Kidney capillary endothelial cell (primary cell): ENCODE measurements around the gene HOXA4.
A peak's percentile ranks its signal among the peaks of the same experiment; 100 is the strongest.

Experiments
- DNase-seq: peaks from one replicate; pipeline ENCODE4 v3.0.0-alpha.2; 2018; ENCODE audit warnings: low spot score

Gene HOXA4

DNA sequence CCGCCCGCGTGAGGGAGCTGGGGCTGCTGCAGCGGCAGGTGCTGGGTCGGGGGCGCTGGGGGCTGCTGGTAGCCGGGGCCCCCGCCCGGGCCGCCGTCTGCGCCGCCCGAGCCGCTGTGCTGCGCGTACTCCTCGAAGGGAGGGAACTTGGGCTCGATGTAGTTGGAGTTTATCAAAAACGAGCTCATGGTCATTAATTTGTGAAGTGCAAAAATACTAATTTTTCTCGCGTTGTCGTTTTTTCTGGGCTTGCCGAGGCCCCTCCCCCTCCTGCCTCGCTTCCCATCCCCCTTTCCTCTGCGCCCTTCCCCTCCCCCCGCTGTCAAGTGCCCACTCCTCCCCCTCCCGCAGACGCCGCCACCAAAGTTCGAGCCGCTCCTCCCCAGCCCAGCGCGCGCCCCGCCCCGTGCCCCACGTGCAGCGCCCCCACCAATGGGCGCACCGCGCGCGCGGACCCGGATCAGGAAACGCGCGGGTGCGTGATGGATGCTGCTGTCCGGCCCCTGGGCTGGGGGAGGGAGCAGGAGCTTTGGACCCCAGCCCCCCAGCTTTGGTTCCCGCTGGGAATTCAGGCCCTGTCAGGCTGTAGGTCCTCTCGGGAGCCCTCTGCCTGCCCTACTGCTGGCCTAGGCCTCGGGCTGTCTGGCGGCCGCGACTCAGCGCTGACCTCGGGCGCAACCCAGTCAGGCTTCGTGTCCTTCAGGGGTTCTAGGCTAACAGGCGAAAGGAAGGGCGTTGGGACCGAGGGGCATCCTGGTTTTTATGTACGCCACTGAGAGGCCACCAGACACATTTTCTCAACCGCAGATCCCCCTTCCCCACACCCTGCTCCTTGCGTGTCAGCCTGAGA is at the start of gene HOXA4:
HOXA4 (minus strand) TSS at position 218 of the 850 bp plus-strand sequence; CDS start at position 194, 24 bp downstream.
- DNase-seq, result peak; percentile 84

DNA sequence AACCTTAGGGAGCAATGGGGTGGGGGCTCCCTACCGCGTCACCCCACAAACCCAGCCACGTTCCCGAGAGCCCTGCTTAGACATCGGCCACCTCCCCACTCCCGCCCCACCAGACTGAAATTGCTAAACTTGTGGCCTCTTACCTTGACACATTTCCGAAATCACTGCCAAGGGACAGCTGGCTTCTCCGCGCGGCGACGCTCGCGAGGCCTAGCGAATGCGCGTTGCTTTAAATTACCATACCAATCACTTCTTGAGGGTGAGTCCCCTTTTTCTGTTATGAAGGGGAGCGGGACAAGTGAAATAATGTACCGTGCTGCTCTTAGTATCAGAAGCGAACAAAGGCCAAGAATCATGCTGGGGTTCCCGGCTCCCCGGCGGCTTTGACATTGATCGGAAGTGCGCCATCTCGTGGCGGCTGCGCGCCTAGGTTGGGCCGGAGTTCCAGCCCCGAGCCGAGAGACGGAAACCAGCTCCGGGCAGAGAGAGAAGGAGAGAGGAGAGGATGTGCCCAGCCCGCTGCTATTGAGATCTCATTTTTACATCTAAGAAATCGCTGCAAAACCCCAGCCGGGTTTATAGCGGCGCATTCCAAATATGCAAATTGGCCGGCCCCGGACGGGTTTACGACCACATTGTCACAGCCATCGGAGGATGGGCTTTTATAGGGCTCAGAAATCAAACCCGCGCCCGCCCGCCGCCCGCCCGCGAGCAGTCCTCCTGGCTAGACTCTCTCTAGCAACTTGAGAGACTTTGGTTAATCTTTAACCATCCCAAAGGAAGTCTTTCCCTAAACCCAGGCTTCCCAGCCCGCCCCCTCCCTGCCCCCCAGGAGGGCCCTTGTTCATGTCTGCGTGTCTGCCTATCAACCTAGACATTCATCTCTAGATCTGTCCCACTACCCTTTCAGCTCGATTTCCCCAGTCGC is 49.2 kb upstream of the HOXA4 start:
- DNase-seq, result no peak

- no peak for DNase-seq
These were observed 48.5 kb upstream of the HOXA4 start for GRCh38 chr7:27179030-27179429.

DNA sequence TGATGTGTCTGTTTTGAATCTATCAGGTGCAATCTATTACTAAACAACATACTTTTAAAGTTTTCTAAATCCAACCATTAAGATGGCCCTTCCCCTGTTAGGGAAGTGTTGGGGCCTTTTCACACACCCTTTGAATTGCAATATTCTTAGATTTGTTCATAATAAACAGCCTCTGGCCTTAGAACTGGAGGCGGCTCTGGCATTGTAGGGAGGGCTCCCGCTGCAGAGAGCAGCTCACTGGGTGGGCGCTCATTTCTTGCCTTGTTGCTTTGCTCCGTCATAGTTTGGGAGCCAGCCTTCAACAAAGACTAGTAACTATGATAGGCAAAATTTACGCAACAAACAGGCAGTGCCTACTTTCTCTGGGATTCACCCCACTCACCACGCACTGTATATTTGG is 47.8 kb upstream of the HOXA4 start:
- DNase-seq, result no peak

DNA sequence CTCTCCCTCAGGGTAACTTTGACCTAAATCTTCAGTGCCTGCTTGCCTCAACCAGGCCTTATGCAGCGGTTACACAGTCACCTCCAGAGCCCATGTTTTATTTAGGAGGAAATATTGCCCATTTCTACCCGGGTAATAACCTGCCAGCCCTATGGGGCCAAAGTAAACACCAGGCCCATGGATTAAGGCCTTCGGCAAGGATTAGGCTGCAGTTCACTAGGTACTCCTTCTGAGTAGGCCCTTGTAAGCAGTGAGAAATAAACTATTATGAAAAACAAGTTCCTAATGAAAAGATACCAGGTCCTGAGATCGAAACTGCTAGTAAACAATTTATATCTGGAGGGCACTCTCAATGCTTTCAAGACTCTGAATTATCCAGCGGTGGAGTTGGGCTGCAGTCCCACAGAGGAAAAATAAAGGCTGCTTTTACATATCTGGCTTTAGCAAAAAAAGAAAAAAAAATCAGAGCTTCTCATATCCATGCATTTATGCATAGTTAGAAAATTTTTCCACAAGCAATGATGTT is 47.3 kb upstream of the HOXA4 start:
- DNase-seq, result no peak

- DNase-seq, result no peak
These were observed 46.6 kb upstream of the HOXA4 start for GRCh38 chr7:27176962-27177794.

DNA sequence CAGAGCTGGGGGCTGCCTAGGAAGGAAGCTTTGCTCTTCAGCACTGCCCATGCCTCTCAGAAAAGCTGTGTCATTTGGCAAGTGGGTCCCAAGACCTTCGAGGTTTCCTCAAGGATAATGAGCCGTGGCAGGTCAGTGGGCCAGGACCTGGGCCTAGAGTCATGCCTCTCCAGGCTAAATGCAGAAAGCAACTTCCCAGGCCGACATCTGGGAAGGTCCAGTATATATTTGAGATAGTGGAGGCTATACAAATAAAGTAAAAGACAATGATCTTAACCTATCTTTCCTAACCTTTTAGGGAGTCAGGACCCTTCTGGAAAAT is 45.9 kb upstream of the HOXA4 start:
- no peak for DNase-seq

DNA sequence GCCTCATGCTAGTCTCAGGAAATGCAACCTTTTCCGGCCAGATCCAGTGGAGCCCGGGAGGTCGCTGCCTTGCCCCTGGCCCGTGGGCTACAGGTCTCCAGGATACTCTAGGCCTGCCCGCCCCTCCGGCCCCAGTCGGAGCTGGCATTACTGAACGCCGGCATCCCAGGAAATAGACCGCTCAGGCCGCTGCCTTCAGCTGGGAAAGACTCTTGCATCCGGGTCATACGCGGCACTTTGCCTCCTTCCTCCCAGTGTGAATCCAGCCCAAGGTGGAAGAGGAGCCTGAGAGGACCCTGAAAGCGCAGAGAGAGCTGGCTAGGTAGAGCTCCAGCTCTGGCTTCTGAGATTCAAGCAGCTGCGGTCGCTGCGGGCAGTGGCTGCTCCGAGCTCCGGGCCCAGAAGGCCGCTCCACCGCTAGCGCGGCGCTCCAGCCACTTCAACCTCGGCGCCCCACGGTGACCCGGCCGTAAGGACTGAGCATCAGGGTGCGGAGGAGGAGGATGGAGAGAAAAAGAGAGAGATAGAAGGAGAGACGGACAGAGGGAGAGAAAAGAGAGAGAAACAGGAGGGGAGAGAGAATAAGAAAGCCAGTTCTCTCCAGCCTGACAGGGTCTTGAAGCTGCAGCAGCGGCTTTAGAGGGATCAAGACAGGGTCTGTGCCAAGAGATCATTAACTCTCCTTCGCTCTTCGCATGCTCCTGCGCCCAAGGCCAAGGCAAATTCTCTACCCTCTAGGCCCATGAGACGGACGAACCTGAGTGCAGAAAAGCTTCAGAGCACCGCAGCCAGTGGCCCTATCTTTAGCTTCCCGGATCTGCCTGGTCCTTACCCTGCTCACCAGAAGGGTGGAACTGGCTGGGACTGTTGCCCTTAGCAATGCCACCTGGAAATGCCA is 45.3 kb upstream of the HOXA4 start:
- no peak for DNase-seq

DNA sequence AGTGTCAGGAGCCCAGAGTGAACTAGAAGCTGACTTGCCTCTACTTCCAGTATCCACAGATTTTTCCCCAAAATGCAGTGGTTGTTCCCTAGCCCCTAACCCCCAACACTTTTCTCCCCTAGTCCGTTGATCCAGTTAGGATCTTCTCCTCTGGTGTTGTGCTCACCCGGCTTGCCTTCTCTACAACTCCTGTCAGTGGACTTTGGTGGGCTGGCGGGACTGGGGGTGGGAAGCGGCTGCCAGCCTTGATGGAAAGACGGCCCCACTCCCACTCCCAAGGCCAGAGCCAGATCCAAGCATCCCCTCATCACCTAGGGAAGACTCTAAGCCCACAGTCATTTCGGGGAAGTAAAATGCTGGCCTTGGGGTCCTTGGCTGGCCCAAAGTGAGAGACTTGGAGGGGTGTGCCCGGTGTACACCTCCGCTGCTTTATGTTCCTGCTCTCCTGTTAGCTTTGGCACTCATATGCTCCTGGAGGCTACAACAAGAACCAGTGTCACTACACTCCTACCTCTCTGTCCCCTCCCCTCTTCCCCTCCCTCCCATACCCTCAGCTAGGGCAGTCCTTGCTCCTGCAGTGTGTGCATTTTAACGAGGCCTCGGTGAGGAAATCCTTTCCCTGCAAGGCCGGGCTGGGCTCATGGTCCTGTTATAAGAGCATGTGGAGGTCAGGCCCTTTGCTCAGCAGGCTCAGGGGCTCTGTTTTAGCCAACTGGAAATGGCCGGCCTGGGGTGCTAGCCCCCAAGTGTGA is 44.5 kb upstream of the HOXA4 start:
- DNase-seq, result no peak

GRCh38 chr7:27173956-27174873 is 43.7 kb upstream of the HOXA4 start, which contains the start of gene HOXA10:
Gene HOXA10 (minus strand): TSS chr7:27174320. CDS start chr7:27174306, 14 bp downstream.
- DNase-seq, result no peak

DNA sequence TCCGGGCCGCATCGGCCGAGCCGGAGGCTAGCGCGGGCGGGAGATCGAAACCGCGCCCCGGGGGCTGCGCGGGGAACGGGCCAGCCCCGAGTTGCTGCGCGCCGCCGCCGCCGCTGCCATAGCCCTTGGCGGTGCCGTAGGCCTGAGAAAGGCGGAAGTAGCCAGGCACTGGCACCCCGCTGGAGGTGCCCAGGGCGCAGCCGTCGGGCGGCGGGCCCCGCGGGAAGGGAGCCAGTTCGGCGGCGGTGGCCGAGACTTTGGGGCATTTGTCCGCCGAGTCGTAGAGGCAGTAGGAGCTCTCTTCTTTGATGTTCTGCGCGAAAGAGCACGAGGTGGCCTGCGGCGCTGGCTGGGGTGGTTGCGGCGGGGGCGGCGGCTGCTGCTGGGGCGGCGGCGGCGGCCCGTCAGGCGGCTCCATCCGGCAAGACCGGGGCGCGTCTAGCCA is 43.0 kb upstream of the HOXA4 start:
- no peak for DNase-seq

- DNase-seq, result no peak
These were observed 42.4 kb upstream of the HOXA4 start for GRCh38 chr7:27172823-27173510.

DNA sequence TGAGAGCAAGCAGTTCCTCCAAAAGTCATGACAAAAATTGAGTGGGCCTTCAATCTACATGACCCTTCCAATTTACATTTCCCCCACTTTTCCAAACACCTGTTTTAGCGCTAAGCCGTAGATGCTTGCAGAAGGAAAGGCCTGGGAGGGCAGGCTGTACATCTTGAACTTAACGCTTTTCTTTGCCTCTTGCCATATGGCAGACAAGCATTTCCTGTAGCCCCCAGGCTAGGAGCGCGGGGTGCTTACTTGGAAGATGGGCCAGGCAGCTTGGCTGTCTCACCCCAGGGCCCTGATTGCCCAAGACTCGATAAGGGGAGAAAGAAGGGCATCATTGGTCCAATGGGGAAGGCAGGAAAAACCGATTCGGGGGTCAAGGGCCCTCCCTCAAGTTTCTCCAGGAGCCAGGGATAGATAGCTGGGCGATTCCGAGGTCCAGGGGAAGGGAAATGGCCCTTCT is 41.8 kb upstream of the HOXA4 start:
- DNase-seq, result no peak

DNA sequence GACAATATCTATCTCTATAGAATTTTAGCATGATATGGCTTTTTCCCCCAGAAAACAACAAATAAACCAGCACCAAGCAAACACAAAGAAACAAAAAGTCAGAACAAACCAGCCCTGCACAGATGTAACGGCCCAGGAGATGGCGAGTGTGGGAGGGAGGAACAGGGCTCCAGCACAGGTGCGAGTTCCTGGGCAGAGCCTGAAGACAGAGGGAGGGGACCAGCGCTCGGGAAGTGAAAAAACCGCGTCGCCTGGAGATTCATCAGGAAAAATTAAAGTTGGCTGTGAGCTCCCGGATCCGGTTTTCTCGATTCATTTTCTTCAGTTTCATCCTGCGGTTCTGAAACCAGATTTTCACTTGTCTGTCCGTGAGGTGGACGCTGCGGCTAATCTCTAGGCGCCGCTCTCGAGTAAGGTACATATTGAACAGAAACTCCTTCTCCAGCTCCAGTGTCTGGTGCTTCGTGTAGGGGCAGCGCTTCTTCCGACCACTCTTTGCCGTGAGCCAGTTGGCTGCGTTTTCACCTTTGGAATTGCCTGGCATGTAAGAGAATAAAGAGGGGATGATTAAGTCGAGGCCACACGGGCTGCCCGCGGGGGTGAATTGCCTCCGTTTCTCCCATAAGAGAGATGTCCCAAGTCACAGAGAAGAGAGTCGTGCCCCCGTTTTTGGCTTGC is 41.2 kb upstream of the HOXA4 start:
- no peak for DNase-seq

DNA sequence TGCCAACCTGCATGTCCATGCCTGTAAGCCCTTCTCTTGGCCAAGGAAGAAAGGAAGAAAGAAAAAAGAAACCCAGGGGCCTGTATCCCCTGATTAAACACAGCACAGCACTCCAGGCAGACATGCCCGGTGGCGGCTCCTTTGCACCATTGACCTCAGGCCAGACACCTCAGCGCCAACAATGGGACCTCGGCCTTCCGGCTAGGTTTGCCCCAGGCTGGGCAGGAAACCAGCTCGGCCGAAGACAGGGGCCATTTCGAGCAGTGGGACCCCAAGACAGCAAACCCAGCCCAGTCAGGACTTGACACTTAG is 40.7 kb upstream of the HOXA4 start:
- no peak for DNase-seq

- DNase-seq, result no peak
These were observed 40.1 kb upstream of the HOXA4 start for GRCh38 chr7:27170426-27171324.
